HG03521 (cell line): Measurements from ENCODE around the gene NELFCD.

Source experiments
- ATAC-seq: cut with Tn5 transposase; IDR thresholded peaks from one replicate; pipeline ENCODE4 v1.9.1; 2021; ENCODE audit warnings: mild to moderate bottlenecking, moderate library complexity; ENCODE audit not compliant: unreplicated experiment

Gene NELFCD

GRCh38 chr20:58993332-58994248 is 12.5 kb downstream of the NELFCD start:
- ATAC-seq: no peak

- no peak for ATAC-seq
These were observed 13.5 kb downstream of the NELFCD start for GRCh38 chr20:58994390-58995159.

- ATAC-seq: no peak
These were observed 14.6 kb downstream of the NELFCD start for GRCh38 chr20:58995461-58996225.

DNA sequence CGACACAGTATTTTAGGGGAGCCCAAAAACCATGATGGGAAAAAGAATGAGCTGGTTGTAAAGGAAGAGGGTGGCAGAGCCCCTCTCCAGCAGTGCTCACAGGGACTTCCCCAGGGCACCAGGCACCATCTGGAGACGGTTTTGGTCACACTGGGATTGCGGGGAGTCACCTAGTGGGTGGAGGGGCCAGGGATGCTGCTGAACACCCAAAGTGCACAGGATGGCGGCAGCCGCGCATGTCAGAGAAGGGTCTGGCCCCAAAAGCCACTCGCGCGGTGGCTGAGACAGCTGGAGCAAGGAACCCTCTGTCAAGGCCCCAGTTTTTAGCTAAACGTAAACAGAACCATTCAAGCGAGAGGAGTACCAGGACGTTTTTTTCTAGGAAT is 15.2 kb downstream of the NELFCD start:
- no peak for ATAC-seq

GRCh38 chr20:58997141-58997770 is 16.2 kb downstream of the NELFCD start:
- ATAC-seq: no peak

DNA sequence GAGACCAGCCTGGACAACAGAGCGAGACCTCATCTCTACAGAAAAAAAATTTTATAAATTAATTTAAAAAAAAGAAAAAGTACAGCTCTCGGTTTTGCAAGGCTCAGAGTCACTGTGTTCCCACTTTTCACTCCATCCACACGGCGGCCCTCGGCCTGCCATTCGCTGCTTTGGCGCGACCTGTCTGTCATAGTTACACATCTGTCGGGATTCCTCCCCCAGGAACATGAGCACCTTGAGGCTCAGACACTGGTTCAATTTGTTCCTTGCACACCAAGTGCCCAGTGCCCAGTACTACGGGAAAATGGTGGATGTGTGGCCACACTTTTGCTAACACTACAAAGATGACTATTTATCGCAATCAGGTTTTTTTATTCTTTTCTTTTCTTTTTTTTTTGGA is 17.6 kb downstream of the NELFCD start:
- no peak for ATAC-seq

DNA sequence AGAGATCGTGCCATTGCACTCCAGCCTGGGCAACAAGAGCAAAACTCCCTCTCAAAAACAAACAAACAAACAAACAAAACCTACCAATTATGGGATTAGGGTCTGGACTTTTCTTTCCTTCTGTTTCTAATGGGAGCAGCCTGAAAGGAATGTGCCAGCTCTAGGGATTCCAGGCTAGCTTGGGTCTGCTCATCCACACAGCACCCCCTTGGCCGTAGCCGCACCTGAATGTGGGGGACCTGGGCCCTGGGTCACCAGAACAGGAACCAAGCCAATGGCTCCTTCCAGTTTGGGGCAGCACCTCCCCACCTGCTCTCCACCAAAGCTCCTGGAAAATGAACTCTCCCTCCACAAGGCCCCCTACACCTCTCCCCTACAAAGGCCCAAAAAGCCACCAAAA is 19.3 kb downstream of the NELFCD start:
- no peak for ATAC-seq

GRCh38 chr20:59001068-59001448 is 20.0 kb downstream of the NELFCD start:
- ATAC-seq: no peak

- ATAC-seq: no peak
These were observed 20.6 kb downstream of the NELFCD start for GRCh38 chr20:59001449-59002171.

- ATAC-seq: no peak
These were observed 21.3 kb downstream of the NELFCD start for GRCh38 chr20:59002388-59002787.

GRCh38 chr20:59002874-59003399 is 21.9 kb downstream of the NELFCD start:
- no peak for ATAC-seq

DNA sequence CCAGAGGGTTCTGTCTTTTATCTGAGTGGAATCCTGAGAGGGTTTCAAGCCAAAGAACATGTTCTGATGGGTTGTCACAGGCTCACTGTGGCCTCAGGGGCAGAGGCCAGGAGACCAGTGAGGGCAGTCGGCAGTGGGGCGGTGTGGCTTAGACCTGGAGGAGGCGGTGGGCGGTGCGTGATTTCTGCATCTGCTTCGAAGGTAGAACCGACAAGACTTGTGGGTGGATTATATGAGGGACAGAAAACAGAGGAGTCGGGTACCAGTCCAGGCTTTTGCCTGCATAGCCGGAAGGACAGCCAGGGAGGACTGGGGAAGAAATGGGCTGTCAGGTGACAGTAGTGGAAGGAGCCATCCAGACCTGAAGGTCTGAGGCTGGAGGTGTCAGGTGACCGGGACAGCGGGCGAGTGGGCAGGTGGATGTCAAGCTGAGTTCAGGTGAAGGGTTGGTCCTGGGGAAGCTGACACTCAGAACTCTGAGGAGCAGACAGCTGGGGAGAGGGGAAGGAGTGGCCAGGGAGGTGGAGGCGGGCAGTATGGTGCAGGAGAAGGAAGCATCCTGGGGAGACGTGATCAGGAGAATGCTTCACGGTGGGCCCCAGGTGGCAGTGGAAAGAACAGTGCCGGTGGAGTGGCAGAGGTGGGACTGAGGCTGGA is 22.9 kb downstream of the NELFCD start:
- no peak for ATAC-seq

GRCh38 chr20:59004493-59004762 is 23.4 kb downstream of the NELFCD start:
- no peak for ATAC-seq

DNA sequence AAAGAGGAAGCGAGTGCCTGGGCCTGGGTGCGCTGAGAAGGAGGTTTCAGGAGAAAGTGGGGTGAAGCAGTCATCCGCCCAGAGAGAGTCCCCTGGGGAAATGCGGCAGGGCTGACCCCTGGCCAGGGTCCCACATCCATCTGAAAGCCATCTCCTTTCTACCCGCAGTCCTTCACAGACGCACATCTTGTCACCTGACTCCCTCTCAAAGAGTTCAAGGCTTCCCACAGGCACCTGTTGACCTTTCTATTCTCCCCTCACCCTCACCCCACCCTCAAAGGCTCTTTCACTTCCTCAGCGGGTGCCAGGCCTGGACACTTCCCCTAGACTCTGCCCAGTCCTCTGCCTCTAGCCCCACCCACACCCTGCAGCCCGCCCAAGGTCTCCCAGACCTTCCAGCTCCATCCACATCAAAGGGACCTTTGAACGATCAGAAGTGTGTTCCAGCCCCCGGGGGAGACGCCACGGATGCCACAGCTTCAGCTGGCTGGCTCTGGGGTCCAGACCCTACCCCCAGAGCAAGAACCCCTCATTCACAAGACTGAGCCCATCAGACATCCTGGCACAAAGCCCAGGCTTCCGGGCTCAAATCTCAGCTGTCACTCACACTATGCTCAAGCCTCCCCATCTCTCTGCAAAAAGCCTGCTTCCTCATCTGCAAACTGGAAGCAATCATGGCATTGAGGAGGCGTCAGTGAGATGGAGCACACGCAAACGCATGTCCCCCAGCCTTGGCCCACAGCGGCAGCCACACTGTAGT is 23.9 kb downstream of the NELFCD start:
- ATAC-seq: peak; percentile 49

GRCh38 chr20:59005523-59006166 is 24.6 kb downstream of the NELFCD start:
- no peak for ATAC-seq

DNA sequence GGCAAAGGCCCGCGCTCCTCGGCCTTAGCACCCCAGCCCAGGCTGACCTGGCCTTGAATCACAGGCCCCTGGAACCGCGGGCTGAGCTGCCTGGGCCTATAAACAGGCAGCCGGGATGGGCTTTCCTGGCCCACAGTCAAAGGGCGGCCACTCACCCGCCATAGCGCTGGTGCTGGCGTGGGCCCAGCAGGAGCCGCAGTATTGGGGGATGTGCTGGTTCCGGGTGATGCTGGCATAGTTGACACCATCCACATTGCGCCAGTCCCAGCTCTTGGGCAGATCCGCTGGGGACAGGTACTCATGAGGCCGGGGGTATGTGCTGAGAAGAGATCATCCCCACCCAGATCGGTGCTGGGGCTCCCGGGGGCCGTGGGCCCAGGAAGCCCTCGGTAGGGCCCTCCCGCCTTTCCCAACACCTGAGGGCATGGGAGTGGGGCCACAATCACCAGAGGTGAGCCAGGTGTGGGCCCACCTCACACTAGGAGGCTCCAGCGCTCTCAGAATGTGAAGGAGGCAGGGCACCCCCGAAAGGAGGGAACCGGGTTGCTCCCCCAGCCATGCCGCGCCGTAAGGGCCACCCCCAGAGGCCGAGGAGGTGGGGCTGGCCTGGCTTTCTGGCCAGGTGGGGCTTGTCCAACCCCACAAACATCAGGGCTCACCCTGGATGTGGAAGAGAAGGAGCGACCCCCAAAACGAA is 25.3 kb downstream of the NELFCD start:
- no peak for ATAC-seq

DNA sequence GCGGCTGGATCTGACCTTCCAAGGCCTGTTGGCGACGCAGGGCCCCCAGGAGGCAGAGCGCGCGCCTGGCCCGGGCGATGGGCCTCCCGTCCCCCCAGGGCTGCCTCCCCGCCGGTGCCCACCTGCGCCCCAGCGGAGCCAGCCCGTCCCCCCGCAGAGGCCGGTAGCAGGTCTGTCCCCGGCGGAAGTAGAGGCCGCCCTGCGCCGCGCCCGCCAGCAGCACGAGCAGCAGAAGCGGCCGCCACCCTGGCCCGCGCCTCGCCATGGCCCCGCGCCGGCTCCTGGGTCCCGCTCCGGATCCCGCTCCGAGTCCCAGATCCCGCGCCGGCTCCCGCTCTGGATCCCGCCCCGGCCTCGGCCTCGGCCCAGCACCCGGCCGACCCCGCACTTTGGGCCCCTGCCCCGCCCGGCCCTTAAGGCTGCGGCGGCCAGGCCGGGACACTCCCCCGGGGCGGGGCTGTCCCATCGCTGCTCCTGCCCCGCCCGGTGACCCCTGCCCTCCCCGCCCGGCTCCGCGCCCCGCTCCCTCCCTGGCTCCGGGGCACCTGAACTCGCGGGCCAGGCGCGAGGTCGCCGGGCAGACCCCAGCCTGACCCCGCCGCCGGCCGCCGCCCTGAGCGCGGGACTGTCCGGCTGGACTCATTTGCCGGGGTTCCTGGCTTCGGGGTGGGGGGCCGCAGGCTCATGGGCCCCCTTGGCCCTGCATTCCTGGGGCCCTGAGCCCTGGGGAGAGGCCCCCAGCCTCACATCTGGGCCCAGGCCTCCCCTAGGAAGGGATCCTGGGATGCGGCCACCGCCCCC is 26.0 kb downstream of the NELFCD start, which contains the start of gene CTSZ:
CTSZ (minus strand) TSS at position 391 of the 801 bp plus-strand sequence; CDS start at position 265, 126 bp downstream.
- ATAC-seq: no peak
